Vagina (tissue), 2 donors: ENCODE results near the gene SIX4.

Source experiments
- POLR2A ChIP-seq, 2 donors: fragments of 450-650 bp; IDR thresholded peaks; one replicate each; pipeline ENCODE4 v1.6.1; 2017; ENCODE audit warnings: antibody characterized with exemption in 2 of 2, mild to moderate bottlenecking in 2 of 2, moderate library complexity in 2 of 2
- POLR2AphosphoS5 ChIP-seq, 2 donors: sonication (generic); formaldehyde crosslinking; IDR thresholded peaks; one replicate each; pipeline ENCODE4 v1.9.0; 2017; ENCODE audit warnings: antibody characterized with exemption in 2 of 2, mild to moderate bottlenecking in 2 of 2, low read depth in 1 of 2; ENCODE audit not compliant: insufficient read depth in 1 of 2
- TF ChIP-seq, protein P1 (sequence below), 3 experiments: fragments of 450-650 bp in 2 of 3; fragments of 200-600 bp in 1 of 3; sonication (generic) in 1 of 3; IDR thresholded peaks; one replicate each; pipeline ENCODE4 v1.5.1; 2017 to 2019; ENCODE audit warnings: antibody characterized with exemption in 3 of 3, mild to moderate bottlenecking in 2 of 3, moderate library complexity in 2 of 3

DNA sequence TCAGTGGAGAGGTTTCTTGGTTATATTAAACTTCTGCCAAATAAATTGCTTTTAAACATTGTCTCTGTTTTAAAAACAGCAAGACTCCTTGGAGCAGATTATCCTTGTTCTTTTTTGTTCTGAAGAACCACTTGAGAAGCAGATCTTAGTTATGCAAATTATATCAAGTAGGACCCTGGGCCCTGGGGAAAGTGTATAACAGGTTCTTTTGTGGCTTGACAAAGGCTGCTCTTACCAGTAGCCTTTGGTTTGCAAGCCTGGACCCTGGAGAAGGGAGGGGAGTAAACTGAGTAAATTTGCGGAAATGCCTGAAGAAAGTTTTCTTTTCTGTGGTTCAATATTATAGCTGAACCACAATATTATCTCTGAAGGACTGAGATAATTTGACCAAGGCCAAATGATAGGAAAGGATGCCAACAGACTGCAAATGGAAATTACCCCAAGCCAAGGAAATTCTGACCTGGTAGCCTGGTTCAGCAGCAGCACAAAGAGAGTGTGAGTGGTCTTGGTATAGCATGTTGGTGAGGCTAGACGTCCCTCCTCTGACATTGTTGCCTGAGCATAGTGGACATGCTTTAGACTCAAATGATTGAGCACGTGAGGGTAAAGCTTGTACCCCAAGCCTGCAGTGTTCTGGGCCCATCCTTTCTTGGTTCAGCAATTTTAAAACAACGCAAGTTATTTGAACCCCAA, 44.4 kb downstream of the SIX4 start:
- TF ChIP-seq, protein P1, sequence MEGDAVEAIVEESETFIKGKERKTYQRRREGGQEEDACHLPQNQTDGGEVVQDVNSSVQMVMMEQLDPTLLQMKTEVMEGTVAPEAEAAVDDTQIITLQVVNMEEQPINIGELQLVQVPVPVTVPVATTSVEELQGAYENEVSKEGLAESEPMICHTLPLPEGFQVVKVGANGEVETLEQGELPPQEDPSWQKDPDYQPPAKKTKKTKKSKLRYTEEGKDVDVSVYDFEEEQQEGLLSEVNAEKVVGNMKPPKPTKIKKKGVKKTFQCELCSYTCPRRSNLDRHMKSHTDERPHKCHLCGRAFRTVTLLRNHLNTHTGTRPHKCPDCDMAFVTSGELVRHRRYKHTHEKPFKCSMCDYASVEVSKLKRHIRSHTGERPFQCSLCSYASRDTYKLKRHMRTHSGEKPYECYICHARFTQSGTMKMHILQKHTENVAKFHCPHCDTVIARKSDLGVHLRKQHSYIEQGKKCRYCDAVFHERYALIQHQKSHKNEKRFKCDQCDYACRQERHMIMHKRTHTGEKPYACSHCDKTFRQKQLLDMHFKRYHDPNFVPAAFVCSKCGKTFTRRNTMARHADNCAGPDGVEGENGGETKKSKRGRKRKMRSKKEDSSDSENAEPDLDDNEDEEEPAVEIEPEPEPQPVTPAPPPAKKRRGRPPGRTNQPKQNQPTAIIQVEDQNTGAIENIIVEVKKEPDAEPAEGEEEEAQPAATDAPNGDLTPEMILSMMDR (IDR thresholded peaks at IDR 0.05): no peak
- no peak for TF ChIP-seq POLR2A (IDR thresholded peaks at IDR 0.05)
- TF ChIP-seq POLR2AphosphoS5 (IDR thresholded peaks at IDR 0.05; ENCODE audit: insufficient read depth in 1 of 2, low read depth in 1 of 2): no peak
